SKM-1 (cell line): ENCODE measurements around the gene ERN1.
"Not testable (repeated sequence)": the region's sequence is repeated elsewhere in the genome, so short reads cannot be mapped to it uniquely, and the experiment has no call there.

Experiments
- DNase-seq: peaks from one replicate; lab custom pipeline; 2025; ENCODE audit not compliant: unreplicated experiment; lab: John Stamatoyannopoulos, UW

ERN1 gene

GRCh38 chr17:64129765-64130558 lies at the start of gene ERN1:
Gene ERN1, minus strand, starts transcription at chr17:64130144. Its CDS starts 115 bp downstream, at chr17:64130029.
- peak; percentile 58 for DNase-seq

- DNase-seq: not testable (repeated sequence)
Measured at GRCh38 chr17:64179024-64179423, 49.1 kb upstream of the ERN1 start.

- no peak for DNase-seq
Measured at GRCh38 chr17:64178011-64178825, 48.3 kb upstream of the ERN1 start.

GRCh38 chr17:64177311-64178010 lies 47.5 kb upstream of the ERN1 start:
- DNase-seq: no peak

- DNase-seq: no peak
Measured at GRCh38 chr17:64176556-64176955, 46.6 kb upstream of the ERN1 start.

GRCh38 chr17:64174686-64175456 lies 44.9 kb upstream of the ERN1 start:
- DNase-seq: peak; percentile 79

- no peak for DNase-seq
Measured at GRCh38 chr17:64173646-64174045, 43.7 kb upstream of the ERN1 start.

GRCh38 chr17:64172510-64172909 lies 42.6 kb upstream of the ERN1 start:
- no peak for DNase-seq

- DNase-seq: no peak
Measured at GRCh38 chr17:64171041-64171440, 41.1 kb upstream of the ERN1 start.

- no peak for DNase-seq
Measured at GRCh38 chr17:64170286-64170685, 40.3 kb upstream of the ERN1 start.

- DNase-seq: not testable (repeated sequence)
Measured at GRCh38 chr17:64167666-64168065, 37.7 kb upstream of the ERN1 start.

GRCh38 chr17:64166876-64167275 lies 36.9 kb upstream of the ERN1 start:
- DNase-seq: no peak

- no peak for DNase-seq
Measured at GRCh38 chr17:64165347-64165746, 35.4 kb upstream of the ERN1 start.

- DNase-seq: no peak
Measured at GRCh38 chr17:64164596-64165285, 34.8 kb upstream of the ERN1 start.

- no peak for DNase-seq
Measured at GRCh38 chr17:64163468-64163867, 33.5 kb upstream of the ERN1 start.

GRCh38 chr17:64162554-64162953 lies 32.6 kb upstream of the ERN1 start:
- no peak for DNase-seq

- no peak for DNase-seq
Measured at GRCh38 chr17:64161380-64162176, 31.6 kb upstream of the ERN1 start.

GRCh38 chr17:64160378-64160777 lies 30.4 kb upstream of the ERN1 start:
- no peak for DNase-seq

GRCh38 chr17:64158831-64159590 lies 29.1 kb upstream of the ERN1 start:
- DNase-seq: no peak
